Kidney capillary endothelial cell (primary cell): ENCODE measurements around the gene CERS5.
"Not testable (repeated sequence)": the region's sequence is repeated elsewhere in the genome, so short reads cannot be mapped to it uniquely, and the experiment has no call there.

Experiments used
- DNase-seq: peaks from one replicate; pipeline ENCODE4 v3.0.0-alpha.2; 2018; ENCODE audit warnings: low spot score

Gene CERS5

GRCh38 chr12:50186681-50187080 lies 19.5 kb upstream of the CERS5 start:
- no peak for DNase-seq

- DNase-seq = peak; percentile 88
Observed at GRCh38 chr12:50185970-50186663, 18.9 kb upstream of the CERS5 start.

GRCh38 chr12:50185301-50185895 lies 18.2 kb upstream of the CERS5 start:
- DNase-seq = no peak

- DNase-seq = no peak
Observed at GRCh38 chr12:50184261-50184660, 17.1 kb upstream of the CERS5 start.

GRCh38 chr12:50182461-50182860 lies 15.3 kb upstream of the CERS5 start:
- no peak for DNase-seq

- no peak for DNase-seq
Observed at GRCh38 chr12:50181691-50182090, 14.5 kb upstream of the CERS5 start.

- DNase-seq = no peak
Observed at GRCh38 chr12:50175716-50176026, 8.5 kb upstream of the CERS5 start.

GRCh38 chr12:50174971-50175715 lies 8.0 kb upstream of the CERS5 start:
- DNase-seq = peak; percentile 76

- peak; percentile 19 for DNase-seq
Observed at GRCh38 chr12:50166799-50167048, 445 bp downstream of the CERS5 start.

- no peak for DNase-seq
Observed at GRCh38 chr12:50164963-50165362, 2.2 kb downstream of the CERS5 start.

GRCh38 chr12:50162230-50162629 lies 4.9 kb downstream of the CERS5 start:
- no peak for DNase-seq

GRCh38 chr12:50160643-50161042 lies 6.5 kb downstream of the CERS5 start:
- no peak for DNase-seq

- DNase-seq = no peak
Observed at GRCh38 chr12:50157259-50157658, 9.9 kb downstream of the CERS5 start.

- no peak for DNase-seq
Observed at GRCh38 chr12:50156641-50157040, 10.5 kb downstream of the CERS5 start.

GRCh38 chr12:50154947-50155346 lies 12.2 kb downstream of the CERS5 start:
- DNase-seq = not testable (repeated sequence)

GRCh38 chr12:50151047-50151687 lies 16.0 kb downstream of the CERS5 start:
- no peak for DNase-seq

- no peak for DNase-seq
Observed at GRCh38 chr12:50149311-50149710, 17.9 kb downstream of the CERS5 start.

- DNase-seq = not testable (repeated sequence)
Observed at GRCh38 chr12:50148011-50148410, 19.2 kb downstream of the CERS5 start.

GRCh38 chr12:50147281-50147680 lies 19.9 kb downstream of the CERS5 start:
- no peak for DNase-seq

- no peak for DNase-seq
Observed at GRCh38 chr12:50145439-50145838, 21.7 kb downstream of the CERS5 start.

GRCh38 chr12:50142993-50143392 lies 24.2 kb downstream of the CERS5 start:
- no peak for DNase-seq

- DNase-seq = peak; percentile 38
Observed at GRCh38 chr12:50132505-50133135, 34.5 kb downstream of the CERS5 start.

- DNase-seq = no peak
Observed at GRCh38 chr12:50129290-50129689, 37.9 kb downstream of the CERS5 start.
